ENCODE measurements around the gene GTF2B.
"Not testable (repeated sequence)": the region's sequence is repeated elsewhere in the genome, so short reads cannot be mapped to it uniquely, and the experiment has no call there.

GTF2B gene

DNA sequence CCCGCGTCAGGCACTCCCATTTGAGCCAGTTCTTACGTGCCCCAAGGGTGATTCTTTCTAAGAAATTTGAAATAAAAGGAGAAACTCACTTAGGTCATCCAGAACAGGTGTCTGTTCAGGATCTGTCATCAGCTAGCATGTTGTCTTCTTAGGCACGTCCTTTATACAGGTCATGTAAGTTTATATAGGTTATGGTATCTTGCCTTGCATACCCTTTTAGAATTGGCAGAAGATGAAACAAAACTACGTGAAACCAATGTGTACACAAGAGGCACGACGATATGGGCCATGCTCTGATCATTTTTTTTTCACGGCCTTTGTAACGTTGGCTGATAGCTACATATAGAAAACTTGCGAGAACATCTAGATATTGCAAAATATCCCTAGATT is 579 bp upstream of the GTF2B start:
- no peak for TF ChIP-seq Cebpa-rat (IDR thresholded peaks at IDR 0.05)
- H3K36me3 ChIP-seq, result peaks cover 7 to 20% (median 13%) of the 10 kb centered on the region in 11 experiments
- H4K20me1 ChIP-seq, result peaks cover 37 to 39% (median 38%) of the 10 kb centered on the region in 11 experiments
- H3K4me3 ChIP-seq, result peak overlapping the region; percentile 86 to 99 (median 96)
- 0 out of 22 replicates have a peak, but pooled peaks cover 0 to 4% (median 0%) of the 10 kb centered on the region in 11 experiments for H3K9me3 ChIP-seq (replicated peaks in 1 of 11)
- no peaks in the 10 kb centered on the region for H3K27me3 ChIP-seq
- peak overlapping the region in 9 of 11 experiments; percentile 93 to 99 (median 98); a peak in 14 of 22 replicates for H3K9ac ChIP-seq
- H3K4me2 ChIP-seq, result peak overlapping the region; percentile 44 to 80 (median 61); a peak in 21 of 22 replicates
- H3K4me1 ChIP-seq, result peaks cover 21 to 28% (median 26%) of the 10 kb centered on the region in 10 experiments
- peak overlapping the region in 8 of 11 experiments; percentile 93 to 98 (median 96); a peak in 14 of 22 replicates for H3K27ac ChIP-seq

DNA sequence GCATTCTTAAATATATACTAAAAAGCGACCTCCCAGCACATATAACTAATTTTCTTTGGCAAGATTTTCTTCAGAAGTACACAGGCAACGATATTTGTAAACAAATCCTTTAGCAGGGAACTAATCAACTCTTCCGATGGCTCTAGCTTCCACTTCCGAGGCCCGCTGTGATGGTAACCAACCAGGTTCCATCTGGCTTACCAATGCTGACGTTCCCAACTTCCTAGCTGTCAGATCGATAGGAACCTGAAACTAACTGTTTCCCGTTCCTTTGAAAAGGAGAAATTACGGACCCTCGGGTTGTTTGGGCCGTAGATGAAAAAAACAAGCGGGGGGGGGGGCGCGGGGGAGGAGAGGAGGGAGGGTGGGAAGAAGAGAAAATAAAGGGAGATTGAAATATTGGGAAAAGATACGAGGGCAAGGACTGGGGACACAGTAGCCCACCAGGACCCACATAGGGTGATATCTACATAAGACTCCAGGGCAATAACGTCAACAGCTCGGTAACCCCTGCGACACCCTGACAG is 513 bp downstream of the GTF2B start:
- Histone ChIP-seq H3K9me3 (replicated peaks in 1 of 11) (0 out of 22 replicates have a peak, but pooled peaks cover 0 to 4% (median 0%) of the 10 kb centered on the region in 11 experiments), H3K4me2 (peak overlapping the region; percentile 84 to 99 (median 91)), H3K27me3 (no peaks in the 10 kb centered on the region), H3K4me3 (peak overlapping the region; percentile 86 to 99 (median 96)), H3K9ac (peak overlapping the region; percentile 93 to 99 (median 98)), H4K20me1 (peaks cover 39 to 49% (median 44%) of the 10 kb centered on the region in 11 experiments), H3K36me3 (peaks cover 18 to 31% (median 24%) of the 10 kb centered on the region in 11 experiments), H3K27ac (peak overlapping the region; percentile 88 to 98 (median 95)), H3K4me1 (peaks cover 21 to 28% (median 26%) of the 10 kb centered on the region in 10 experiments)
- TF ChIP-seq Cebpa-rat (IDR thresholded peaks at IDR 0.05), result no peak

DNA sequence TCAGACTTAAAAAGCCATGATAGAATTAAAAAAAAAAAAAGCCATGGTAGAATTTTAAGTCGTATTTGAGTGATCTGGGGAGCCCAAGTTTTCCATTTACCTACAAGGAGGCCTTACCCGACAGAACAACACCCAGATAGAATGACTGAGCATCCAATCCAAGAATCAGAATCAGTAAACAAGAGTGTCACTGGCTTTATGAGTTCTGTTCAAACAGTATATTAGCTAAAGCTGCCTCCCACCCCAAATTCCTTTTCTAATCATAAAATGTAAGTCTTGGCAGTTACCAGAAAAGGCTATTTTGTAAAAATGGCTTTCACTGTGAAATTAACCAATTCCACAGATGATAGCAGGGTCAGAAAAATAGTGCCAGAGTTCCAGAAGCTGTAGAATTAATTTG is 1.2 kb downstream of the GTF2B start:
- no peak for TF ChIP-seq Cebpa-rat (IDR thresholded peaks at IDR 0.05)
- Histone ChIP-seq H4K20me1 (peaks cover 42 to 56% (median 51%) of the 10 kb centered on the region in 11 experiments), H3K27ac (peak overlapping the region in 9 of 11 experiments; percentile 88 to 98 (median 96); a peak in 14 of 22 replicates), H3K36me3 (peaks cover 25 to 38% (median 31%) of the 10 kb centered on the region in 11 experiments), H3K9me3 (replicated peaks in 1 of 11) (0 out of 22 replicates have a peak, but pooled peaks cover 0 to 4% (median 0%) of the 10 kb centered on the region in 11 experiments), H3K9ac (peak overlapping the region; percentile 93 to 99 (median 98)), H3K27me3 (no peaks in the 10 kb centered on the region), H3K4me3 (peak overlapping the region; percentile 86 to 99 (median 96)), H3K4me1 (peaks cover 21 to 28% (median 26%) of the 10 kb centered on the region in 10 experiments), H3K4me2 (peak overlapping the region; percentile 84 to 99 (median 91))

DNA sequence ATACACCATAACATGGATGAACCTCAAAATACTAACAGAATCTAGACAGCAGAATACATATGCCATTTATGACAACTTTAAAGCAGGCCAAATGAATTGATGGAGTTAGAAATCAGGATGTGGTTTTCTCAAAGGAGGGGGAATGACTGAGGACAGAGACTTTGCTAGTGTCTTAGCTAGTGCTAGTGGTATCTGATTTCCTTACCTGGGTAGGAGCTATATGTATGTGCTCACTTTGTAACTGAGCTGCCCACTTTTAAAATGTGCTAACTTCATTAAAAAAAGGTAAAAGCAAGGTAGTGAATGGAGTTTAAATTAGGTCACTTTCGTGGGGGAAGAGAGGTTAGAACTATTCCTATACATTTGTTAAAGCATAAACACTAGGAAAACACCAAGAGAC is 2.6 kb downstream of the GTF2B start:
- Histone ChIP-seq H3K27me3 (no peaks in the 10 kb centered on the region), H3K4me3 (peak overlapping the region in 1 of 10 experiments; percentile 22; a peak in 1 of 20 replicates), H3K4me1 (peaks cover 21 to 28% (median 26%) of the 10 kb centered on the region in 10 experiments), H3K4me2 (peak overlapping the region; percentile 84 to 99 (median 91); a peak in 21 of 22 replicates), H3K9me3 (replicated peaks in 1 of 11) (0 out of 22 replicates have a peak, but pooled peaks cover 0 to 4% (median 0%) of the 10 kb centered on the region in 11 experiments), H3K27ac (no peak overlapping the region), H4K20me1 (peaks cover 50 to 70% (median 65%) of the 10 kb centered on the region in 11 experiments), H3K36me3 (peaks cover 39 to 52% (median 45%) of the 10 kb centered on the region in 11 experiments), H3K9ac (peak overlapping the region in 1 of 11 experiments; percentile 98; a peak in 1 of 22 replicates)
- no peak for TF ChIP-seq Cebpa-rat (IDR thresholded peaks at IDR 0.05)

DNA sequence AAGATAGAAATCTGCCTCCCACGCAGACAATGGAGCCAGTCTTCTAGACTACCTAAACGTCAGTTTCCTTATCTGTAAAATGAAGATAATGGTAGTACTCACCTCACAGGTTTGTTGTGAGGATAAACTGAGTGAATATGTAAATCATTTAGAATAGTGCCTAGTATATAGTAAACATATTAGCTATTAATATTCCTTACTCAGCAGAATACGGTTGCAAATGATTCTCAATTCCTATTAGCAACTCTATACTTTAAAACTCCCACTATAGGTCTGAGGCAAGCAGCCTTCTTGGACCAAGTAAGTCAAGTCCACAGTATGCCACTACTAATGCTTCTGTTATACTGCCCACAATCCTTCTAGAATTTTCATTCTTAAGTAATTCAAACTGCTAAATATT is 5.4 kb downstream of the GTF2B start:
- Histone ChIP-seq H3K9me3 (replicated peaks in 1 of 11) (no peaks in the 10 kb centered on the region), H3K27me3 (no peaks in the 10 kb centered on the region), H4K20me1 (peaks cover 76 to 98% (median 93%) of the 10 kb centered on the region in 11 experiments), H3K9ac (no peak overlapping the region), H3K27ac (no peak overlapping the region), H3K4me2 (no peak overlapping the region), H3K4me3 (no peak overlapping the region), H3K36me3 (peaks cover 66 to 79% (median 73%) of the 10 kb centered on the region in 11 experiments), H3K4me1 (peaks cover 20 to 27% (median 21%) of the 10 kb centered on the region in 10 experiments)
- TF ChIP-seq Cebpa-rat (IDR thresholded peaks at IDR 0.05), result no peak

DNA sequence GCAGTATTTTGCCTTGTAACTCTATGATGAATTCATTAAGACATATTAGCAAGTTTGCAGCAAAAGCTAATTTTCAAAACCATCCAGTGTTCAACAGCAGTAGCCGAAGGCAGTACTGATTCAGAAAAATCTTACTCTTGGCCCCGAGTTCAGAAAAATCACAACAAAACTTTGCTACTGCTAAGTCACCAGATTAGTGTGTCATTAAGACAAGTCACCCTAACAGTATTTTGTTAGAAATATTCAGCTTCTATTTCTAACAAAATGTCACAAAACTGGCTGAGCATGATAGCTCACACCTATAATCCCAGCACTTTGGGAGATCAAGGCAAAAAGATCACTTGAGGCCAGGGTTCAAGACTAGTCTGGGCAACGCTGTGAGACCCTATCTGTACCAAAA is 8.2 kb downstream of the GTF2B start:
- TF ChIP-seq Cebpa-rat (IDR thresholded peaks at IDR 0.05), result no peak
- no peak overlapping the region for H3K27ac ChIP-seq
- H3K36me3 ChIP-seq, result peaks cover 93 to 100% (median 98%) of the 10 kb centered on the region in 11 experiments
- no peaks in the 10 kb centered on the region for H3K27me3 ChIP-seq
- peaks cover 0 to 4% (median 0%) of the 10 kb centered on the region in 10 experiments; a peak in 3 of 20 replicates for H3K4me1 ChIP-seq
- peaks cover 73 to 100% (median 95%) of the 10 kb centered on the region in 11 experiments for H4K20me1 ChIP-seq
- no peak overlapping the region for H3K4me3 ChIP-seq
- no peak overlapping the region; a peak in 2 of 22 replicates for H3K9ac ChIP-seq
- H3K9me3 ChIP-seq (replicated peaks in 1 of 11), result no peaks in the 10 kb centered on the region
- H3K4me2 ChIP-seq, result no peak overlapping the region

DNA sequence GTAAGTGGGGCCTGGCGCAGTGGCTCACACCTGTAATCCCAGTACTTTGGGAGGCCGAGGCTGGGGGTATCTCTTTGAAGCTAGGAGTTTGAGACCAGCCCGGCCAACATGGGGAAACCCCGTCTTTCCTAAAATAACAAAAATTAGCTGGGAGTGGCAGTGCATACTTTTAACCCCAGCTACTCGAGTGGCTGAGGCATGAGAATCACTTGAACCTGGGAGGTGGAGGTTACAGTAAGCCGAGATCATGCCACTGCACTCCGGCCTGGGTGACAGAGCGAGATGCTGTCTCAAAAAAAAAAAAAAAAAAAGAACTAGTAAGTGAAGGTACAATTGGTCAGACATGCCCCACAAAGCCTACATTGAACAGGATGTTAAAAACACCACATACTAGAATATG is 10.7 kb downstream of the GTF2B start:
- H3K9me3 ChIP-seq (replicated peaks in 1 of 11); H3K4me2 ChIP-seq; H3K4me3 ChIP-seq; H3K27ac ChIP-seq; H3K27me3 ChIP-seq: not testable (repeated sequence)
- peaks cover 82 to 100% (median 99%) of the 10 kb centered on the region in 11 experiments for H4K20me1 ChIP-seq
- peak overlapping the region in 1 of 11 experiments; percentile 24; a peak in 1 of 22 replicates for H3K9ac ChIP-seq
- H3K36me3 ChIP-seq, result peaks cover 83 to 96% (median 94%) of the 10 kb centered on the region in 11 experiments
- peaks cover 0 to 11% (median 0%) of the 10 kb centered on the region in 10 experiments; a peak in 7 of 20 replicates for H3K4me1 ChIP-seq

DNA sequence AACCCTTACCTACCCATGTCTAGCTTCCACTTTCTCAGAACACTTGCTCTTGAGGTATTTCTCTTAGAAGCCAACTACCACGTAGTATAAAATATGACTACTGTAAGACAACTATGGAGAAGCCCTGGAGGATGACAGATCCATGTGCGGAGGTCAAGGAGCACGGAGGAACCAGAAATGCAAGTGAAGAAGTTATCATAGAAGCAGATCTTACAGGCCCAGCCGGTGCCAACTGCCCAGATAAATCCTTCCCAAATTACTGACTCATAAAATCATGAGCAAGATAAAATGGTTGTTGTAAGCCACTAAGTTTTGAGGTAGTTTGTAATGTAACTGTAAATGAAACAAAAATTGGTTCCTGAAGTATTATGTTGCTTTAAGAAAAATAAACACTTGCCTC is 12.6 kb downstream of the GTF2B start:
- Histone ChIP-seq H3K9ac (peak overlapping the region in 1 of 11 experiments; percentile 44; a peak in 1 of 22 replicates), H3K27me3 (no peaks in the 10 kb centered on the region), H3K4me3 (no peak overlapping the region), H3K9me3 (replicated peaks in 1 of 11) (no peaks in the 10 kb centered on the region), H3K27ac (no peak overlapping the region), H3K4me1 (peaks cover 0 to 31% (median 15%) of the 10 kb centered on the region in 10 experiments; a peak in 19 of 20 replicates), H3K4me2 (no peak overlapping the region), H4K20me1 (peaks cover 80 to 100% (median 99%) of the 10 kb centered on the region in 11 experiments), H3K36me3 (peaks cover 72 to 96% (median 80%) of the 10 kb centered on the region in 11 experiments)
- TF ChIP-seq Cebpa-rat (IDR thresholded peaks at IDR 0.05), result no peak

DNA sequence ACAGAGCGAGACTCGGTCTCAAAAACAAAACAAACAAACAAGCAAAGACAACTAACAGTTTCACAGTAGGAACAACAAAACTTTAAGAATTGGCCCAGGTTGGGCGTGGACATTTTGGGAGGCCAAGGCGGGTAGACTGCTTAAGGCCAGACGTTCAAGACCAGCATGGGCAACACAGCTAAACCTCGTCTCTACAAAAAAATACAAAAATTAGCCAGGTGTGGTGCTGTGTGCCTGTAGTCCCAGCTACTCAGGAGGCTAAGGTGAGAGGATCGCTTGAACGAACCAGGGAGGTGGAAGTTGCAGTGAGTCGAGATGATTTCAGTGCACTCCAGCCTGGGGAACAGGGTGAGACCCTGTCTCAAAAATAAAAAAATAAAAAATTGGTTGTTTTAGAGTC is 13.5 kb downstream of the GTF2B start:
- Histone ChIP-seq H3K27me3 (no peaks in the 10 kb centered on the region), H3K27ac (peak overlapping the region in 2 of 11 experiments; percentile 3 to 26; a peak in 1 of 22 replicates), H3K9ac (peak overlapping the region in 2 of 11 experiments; percentile 5 to 44; a peak in 2 of 22 replicates), H4K20me1 (peaks cover 77 to 100% (median 99%) of the 10 kb centered on the region in 11 experiments), H3K36me3 (peaks cover 71 to 96% (median 79%) of the 10 kb centered on the region in 11 experiments), H3K4me3 (no peak overlapping the region), H3K9me3 (replicated peaks in 1 of 11) (no peaks in the 10 kb centered on the region), H3K4me1 (peaks cover 0 to 39% (median 21%) of the 10 kb centered on the region in 10 experiments; a peak in 19 of 20 replicates), H3K4me2 (no peak overlapping the region)
- TF ChIP-seq Cebpa-rat (IDR thresholded peaks at IDR 0.05), result no peak

Data from BLaER1 treated with 17β-estradiol and CSF1 and Interleukin-3, amounts not matched to agents 10 nM and 100 nM (cell line).